IPS-20b (cell line): ENCODE data around the gene FTHL17.

Experiments used
- H3K27ac ChIP-seq: one replicate; pipeline ENCODE4 v1.5.1; 2013; ENCODE audit warnings: low read length
- H3K27me3 ChIP-seq: 2 replicates; pipeline ENCODE4 v1.6.1; 2013; ENCODE audit warnings: mild to moderate bottlenecking, low read length, inconsistent platforms; ENCODE audit not compliant: insufficient read depth
- H3K36me3 ChIP-seq: 2 replicates; pipeline ENCODE4 v1.6.1; 2013; ENCODE audit warnings: low read depth, mild to moderate bottlenecking, inconsistent platforms, low read length, moderate library complexity; ENCODE audit not compliant: insufficient read depth
- H3K4me1 ChIP-seq: 2 replicates; pipeline ENCODE4 v1.6.1; 2013; ENCODE audit warnings: mild to moderate bottlenecking, control low read depth, inconsistent platforms, low read length, moderate library complexity; ENCODE audit not compliant: insufficient read depth
- H3K4me3 ChIP-seq: 2 replicates; pipeline ENCODE4 v1.5.1; 2013; ENCODE audit warnings: mild to moderate bottlenecking, low read length, inconsistent platforms
- H3K9ac ChIP-seq: 2 replicates; pipeline ENCODE4 v1.6.1; 2013; ENCODE audit warnings: low read depth, mild to moderate bottlenecking, inconsistent platforms, low read length, moderate library complexity
- H3K9me3 ChIP-seq: 2 replicates; pipeline ENCODE4 v1.6.1; 2013; ENCODE audit warnings: mild to moderate bottlenecking, low read depth, low read length, inconsistent platforms; ENCODE audit not compliant: insufficient read depth

FTHL17 gene

DNA sequence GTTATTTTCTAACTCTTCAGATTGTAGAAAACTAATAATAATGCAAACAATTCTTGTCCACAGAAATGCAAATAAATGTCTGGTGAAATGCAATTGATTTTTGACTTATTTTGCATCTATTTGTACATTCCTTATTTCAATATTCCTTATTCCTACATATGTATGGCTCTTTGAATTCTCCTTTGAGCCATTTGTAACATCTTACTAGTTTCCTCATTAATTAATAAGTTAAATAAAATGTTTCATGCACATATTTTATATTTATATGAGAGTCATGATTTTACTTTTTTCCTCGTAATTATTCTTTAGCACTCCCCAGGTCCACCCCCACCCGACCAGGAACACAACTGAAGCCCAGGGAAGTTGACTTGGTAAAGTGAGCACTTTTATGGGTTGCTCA, 2.7 kb upstream of the FTHL17 start:
- Histone ChIP-seq H3K4me3 (no peak overlapping the region), H3K27ac (no peak overlapping the region), H3K9ac (no peak overlapping the region), H3K27me3 (no peaks in the 10 kb centered on the region), H3K4me1 (no peaks in the 10 kb centered on the region), H3K9me3 (no peaks in the 10 kb centered on the region), H3K36me3 (no peaks in the 10 kb centered on the region)

DNA sequence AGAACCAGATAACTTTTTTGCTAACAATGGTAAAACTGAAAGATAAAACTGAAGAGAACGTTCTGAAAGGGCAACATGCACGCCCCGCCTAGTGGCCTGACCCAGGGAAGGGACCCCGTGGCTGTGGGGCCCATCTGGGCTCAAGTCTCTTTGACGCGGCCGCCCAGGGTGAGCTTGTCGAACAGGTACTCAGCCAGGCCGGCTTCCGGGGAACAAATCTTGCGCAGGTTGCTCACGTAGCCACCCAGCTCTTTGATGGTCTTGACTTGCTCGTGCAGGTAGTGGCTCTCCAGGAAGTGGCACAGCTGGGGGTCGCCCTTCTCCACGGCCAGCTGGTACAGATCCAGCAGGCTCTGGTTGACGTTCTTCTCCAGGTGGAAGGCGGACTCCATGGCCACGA, 579 bp downstream of the FTHL17 start:
- H3K4me1 ChIP-seq: no peaks in the 10 kb centered on the region
- H3K4me3 ChIP-seq: no peak overlapping the region

DNA sequence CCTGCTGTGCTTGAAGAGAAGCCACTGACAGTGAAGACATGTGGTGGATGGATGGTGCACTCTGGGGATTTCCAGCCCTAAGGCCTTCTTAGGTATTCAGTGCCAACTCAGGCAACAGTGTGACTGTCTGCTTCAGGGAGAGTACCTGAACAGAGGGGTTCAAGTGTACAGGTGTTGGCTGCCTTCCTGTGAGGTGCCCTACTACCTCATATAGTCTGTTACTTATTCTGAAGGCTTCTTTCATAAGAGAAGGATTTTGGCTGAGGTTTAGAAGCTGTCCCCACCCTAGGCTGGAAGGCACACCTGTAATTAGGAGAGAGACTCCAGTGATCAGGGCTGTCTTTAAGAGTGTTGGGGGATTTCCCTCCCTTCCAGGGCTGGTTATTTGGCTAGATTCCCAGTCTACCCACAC, 1.8 kb downstream of the FTHL17 start:
- no peak overlapping the region for H3K9ac ChIP-seq
- no peaks in the 10 kb centered on the region for H3K36me3 ChIP-seq
- H3K4me1 ChIP-seq: no peaks in the 10 kb centered on the region
- H3K9me3 ChIP-seq: 0 out of 2 replicates have a peak, but pooled peaks cover 9% of the 10 kb centered on the region
- no peak overlapping the region for H3K27ac ChIP-seq
- H3K4me3 ChIP-seq: no peak overlapping the region
- H3K27me3 ChIP-seq: no peaks in the 10 kb centered on the region

More for the DNA sequence above, 579 bp downstream of the FTHL17 start:
- H3K27ac ChIP-seq: no peak overlapping the region
- H3K36me3 ChIP-seq: no peaks in the 10 kb centered on the region
- H3K27me3 ChIP-seq: no peaks in the 10 kb centered on the region
- no peak overlapping the region for H3K9ac ChIP-seq
- H3K9me3 ChIP-seq: 0 out of 2 replicates have a peak, but pooled peaks cover 9% of the 10 kb centered on the region

DNA sequence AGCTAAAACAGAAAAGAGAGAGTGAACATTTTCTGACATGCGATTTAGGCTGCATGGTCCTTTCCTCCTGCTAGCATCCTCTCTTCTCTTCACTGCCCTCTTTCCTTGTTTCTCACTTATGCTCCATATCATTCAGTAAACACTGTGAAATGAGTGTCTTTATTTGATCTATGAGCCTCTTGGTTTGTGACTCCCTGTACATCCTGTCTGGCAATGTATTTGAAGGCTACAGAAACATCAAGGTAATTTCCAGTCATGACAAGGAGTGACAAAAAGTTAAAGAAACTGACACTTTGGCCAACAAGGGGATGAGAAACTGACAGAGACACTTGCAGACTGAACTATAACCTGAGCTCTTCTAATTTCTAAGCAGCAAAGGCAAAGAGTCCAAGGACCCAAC, 8.7 kb downstream of the FTHL17 start:
- H3K27me3 ChIP-seq: no peaks in the 10 kb centered on the region
- H3K4me3 ChIP-seq: no peak overlapping the region
- H3K27ac ChIP-seq: no peak overlapping the region
- H3K9me3 ChIP-seq: 0 out of 2 replicates have a peak, but pooled peaks cover 9% of the 10 kb centered on the region
- H3K36me3 ChIP-seq: no peaks in the 10 kb centered on the region
- no peaks in the 10 kb centered on the region for H3K4me1 ChIP-seq
- H3K9ac ChIP-seq: no peak overlapping the region

DNA sequence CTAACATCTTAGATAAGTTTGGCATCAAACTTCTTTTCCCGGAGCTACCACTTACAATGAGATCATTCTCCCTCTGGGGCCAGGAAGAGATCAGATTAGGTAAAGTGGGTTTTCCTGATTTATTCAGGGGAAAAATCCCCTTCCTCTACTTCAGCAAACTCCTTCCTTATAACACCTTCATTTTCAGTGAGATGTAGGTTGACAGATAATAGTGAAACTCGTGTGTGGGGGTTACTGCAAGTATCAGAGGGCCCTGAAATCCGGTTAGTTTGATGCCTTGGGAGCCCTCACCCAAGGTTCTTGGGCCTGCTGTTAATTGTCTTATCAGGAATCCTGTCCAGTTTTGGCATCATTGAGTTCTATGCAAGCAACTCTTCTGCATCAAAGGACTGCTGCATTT, 10.8 kb downstream of the FTHL17 start:
- no peaks in the 10 kb centered on the region for H3K4me1 ChIP-seq
- no peak overlapping the region for H3K4me3 ChIP-seq
- no peaks in the 10 kb centered on the region for H3K36me3 ChIP-seq
- no peak overlapping the region for H3K27ac ChIP-seq
- no peaks in the 10 kb centered on the region for H3K27me3 ChIP-seq
- no peak overlapping the region for H3K9ac ChIP-seq
- no peaks in the 10 kb centered on the region for H3K9me3 ChIP-seq

DNA sequence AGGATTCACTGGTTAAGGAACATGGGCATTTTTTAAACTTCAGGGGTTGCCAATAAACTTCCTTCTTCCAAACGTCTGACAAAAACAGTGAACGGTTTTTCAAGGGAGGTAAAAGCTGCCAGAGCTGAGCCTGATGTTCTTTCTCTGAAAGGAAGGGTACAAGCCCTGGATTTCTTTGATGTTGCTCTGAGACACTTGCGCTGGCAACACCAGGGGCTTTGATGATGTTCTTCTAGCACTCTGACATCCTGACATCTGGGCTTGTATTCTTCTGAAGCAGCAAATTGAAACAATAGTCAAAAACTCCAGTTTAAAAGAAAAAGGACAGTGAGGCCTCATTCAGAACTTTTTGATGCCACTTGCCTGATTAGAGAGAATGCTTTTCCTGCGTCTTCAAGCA, 11.8 kb downstream of the FTHL17 start:
- no peaks in the 10 kb centered on the region for H3K9me3 ChIP-seq
- no peaks in the 10 kb centered on the region for H3K4me1 ChIP-seq
- no peak overlapping the region for H3K27ac ChIP-seq
- H3K27me3 ChIP-seq: no peaks in the 10 kb centered on the region
- no peak overlapping the region for H3K4me3 ChIP-seq
- no peak overlapping the region for H3K9ac ChIP-seq
- H3K36me3 ChIP-seq: no peaks in the 10 kb centered on the region

DNA sequence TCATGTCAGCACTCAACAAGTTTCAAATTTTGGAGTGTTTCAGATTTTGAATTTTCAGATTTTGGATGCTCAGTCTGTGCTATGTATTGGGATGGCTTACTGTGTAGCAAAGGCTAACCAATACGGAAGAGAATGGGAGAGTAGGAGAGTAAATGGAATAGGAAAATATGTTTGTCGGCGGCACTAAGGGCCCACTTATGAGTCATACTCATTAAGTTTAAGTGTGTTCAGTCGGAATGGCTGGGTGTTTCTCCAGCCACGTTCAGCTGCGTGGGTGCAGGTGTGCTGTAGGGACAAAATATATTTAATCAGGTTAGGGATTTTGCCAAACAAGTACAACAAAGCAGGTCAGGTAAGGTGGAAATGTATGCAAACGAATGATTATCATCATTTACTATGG, 13.6 kb downstream of the FTHL17 start:
- Histone ChIP-seq H3K27ac (no peak overlapping the region), H3K27me3 (no peaks in the 10 kb centered on the region), H3K9me3 (no peaks in the 10 kb centered on the region), H3K4me3 (no peak overlapping the region), H3K4me1 (no peaks in the 10 kb centered on the region), H3K9ac (no peak overlapping the region), H3K36me3 (no peaks in the 10 kb centered on the region)

DNA sequence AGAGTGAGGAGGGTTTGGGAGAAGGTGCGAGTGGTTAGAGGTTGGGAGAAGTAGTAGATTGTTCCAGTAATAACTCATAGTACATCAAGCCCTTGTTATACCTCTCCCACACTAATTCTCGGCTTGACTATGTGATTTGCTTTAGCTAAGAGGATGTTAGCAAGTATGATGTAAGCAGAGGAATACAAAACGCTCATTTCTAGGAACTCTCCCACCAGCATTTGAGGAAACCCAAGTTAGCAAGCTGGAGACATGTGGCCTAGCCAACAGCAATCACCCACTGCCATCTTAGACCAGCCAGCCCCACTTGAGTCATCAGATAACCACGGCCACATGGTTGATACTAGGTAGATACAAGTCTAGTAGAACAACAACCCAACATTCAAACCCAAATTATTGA, 14.2 kb downstream of the FTHL17 start:
- no peaks in the 10 kb centered on the region for H3K4me1 ChIP-seq

DNA sequence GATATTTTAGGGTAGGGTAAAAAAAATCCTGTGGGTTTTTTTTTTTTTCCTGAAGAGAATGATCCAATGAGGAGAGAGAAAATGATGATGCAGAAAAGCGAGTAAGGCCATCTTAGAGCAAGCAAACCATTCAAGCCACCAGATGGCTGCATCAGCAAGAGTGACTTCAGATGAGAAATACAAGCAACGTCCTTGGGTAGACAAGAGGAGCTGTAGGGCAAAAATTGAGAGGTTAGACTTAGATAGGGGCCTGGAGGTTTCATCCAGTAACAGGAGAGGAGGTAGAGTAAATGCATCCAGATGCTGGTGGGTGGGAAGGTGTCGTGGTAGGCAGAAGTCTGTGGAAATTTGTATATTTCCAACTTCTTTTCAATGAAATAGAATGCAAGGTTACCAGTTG, 14.6 kb downstream of the FTHL17 start:
- Histone ChIP-seq H3K4me1 (no peaks in the 10 kb centered on the region), H3K9ac (no peak overlapping the region), H3K9me3 (no peaks in the 10 kb centered on the region), H3K4me3 (no peak overlapping the region), H3K36me3 (no peaks in the 10 kb centered on the region), H3K27ac (no peak overlapping the region), H3K27me3 (no peaks in the 10 kb centered on the region)

More for the DNA sequence above, 14.2 kb downstream of the FTHL17 start:
- Histone ChIP-seq H3K36me3 (no peaks in the 10 kb centered on the region), H3K9me3 (no peaks in the 10 kb centered on the region), H3K27me3 (no peaks in the 10 kb centered on the region), H3K27ac (no peak overlapping the region), H3K9ac (no peak overlapping the region), H3K4me3 (no peak overlapping the region)

DNA sequence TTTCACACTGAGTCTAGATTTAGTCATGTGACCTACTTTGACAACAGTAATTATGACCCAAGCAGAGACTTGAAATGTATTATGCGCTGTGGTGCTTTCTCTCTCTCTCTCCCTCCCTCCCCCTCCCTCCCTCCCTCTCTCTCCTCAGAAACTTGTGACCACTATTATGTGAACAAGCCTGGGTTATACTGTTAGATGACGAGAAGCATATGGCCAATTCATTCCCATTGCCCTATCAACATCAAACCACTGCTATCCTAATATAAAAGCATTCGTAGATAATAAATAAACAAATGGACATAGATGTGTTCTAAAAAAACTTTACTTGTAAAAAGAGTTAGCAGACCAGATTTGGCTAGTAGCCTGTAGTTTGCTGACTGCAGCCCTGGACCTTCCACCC, 18.2 kb downstream of the FTHL17 start:
- Histone ChIP-seq H3K4me1 (no peaks in the 10 kb centered on the region), H3K27ac (no peak overlapping the region), H3K27me3 (no peaks in the 10 kb centered on the region), H3K9ac (no peak overlapping the region), H3K9me3 (no peaks in the 10 kb centered on the region), H3K4me3 (no peak overlapping the region), H3K36me3 (no peaks in the 10 kb centered on the region)

DNA sequence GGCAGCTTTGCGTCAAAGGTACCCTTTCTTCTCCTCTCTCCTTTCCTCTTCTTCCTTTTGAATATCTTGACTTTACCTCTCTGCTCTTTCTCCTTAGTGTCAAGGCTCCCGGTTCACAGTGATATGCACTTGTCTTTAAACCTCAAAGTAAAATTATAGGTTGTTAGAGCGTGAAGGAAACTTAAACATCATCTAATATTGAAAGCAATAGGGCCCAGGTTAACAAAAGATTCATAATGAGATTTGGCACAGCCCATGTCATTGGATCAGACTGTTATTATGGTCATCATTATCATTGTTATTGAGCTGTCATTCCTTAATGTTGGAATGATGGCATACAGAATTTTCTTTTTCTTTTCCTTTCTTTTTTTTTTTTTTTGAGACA, 32.5 kb downstream of the FTHL17 start:
- H3K4me3 ChIP-seq: no peak overlapping the region
- H3K36me3 ChIP-seq: no peaks in the 10 kb centered on the region
- no peaks in the 10 kb centered on the region for H3K9me3 ChIP-seq
- H3K27ac ChIP-seq: no peak overlapping the region
- no peaks in the 10 kb centered on the region for H3K27me3 ChIP-seq
- no peaks in the 10 kb centered on the region for H3K4me1 ChIP-seq
- no peak overlapping the region for H3K9ac ChIP-seq

DNA sequence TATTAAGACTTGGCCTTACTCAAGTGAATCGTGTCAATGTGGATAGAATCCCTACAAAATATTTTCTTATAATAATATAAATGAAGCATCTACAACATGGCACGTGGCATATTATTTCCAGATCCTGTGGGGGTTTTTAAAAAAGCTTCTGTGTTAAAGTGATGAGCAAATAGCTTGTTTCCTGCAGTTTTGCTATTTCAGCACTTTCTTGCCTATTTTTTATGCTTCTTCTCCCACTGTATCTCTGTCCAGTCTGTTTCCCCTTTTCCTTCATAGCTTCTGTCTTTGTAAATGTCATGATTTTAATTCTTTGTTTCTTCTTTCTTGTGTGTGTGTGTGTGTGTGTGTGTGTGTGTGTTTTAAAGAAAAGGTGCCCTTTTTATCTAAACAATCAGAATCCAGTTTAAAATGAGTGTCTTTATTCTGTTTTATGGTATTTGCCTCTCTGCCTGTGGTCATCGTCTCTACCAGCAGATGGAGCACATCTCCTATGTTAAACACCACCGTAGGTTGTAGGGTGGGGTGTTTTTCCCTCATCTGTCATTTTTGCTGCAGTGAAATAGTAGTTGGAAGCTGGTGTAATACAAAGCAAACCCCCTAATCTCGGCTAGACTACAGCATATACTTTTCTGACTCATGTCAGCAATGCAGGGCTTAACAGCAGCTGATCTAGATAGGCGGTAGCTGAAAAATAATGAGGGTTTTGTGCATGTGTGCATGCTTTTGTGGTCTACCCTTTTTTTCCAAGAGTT, 33.1 kb downstream of the FTHL17 start:
- Histone ChIP-seq H3K4me3 (no peak overlapping the region), H3K9me3 (no peaks in the 10 kb centered on the region), H3K36me3 (no peaks in the 10 kb centered on the region), H3K9ac (no peak overlapping the region), H3K27me3 (no peaks in the 10 kb centered on the region), H3K27ac (no peak overlapping the region), H3K4me1 (no peaks in the 10 kb centered on the region)
